ENCODE data around the gene SAMMSON.

The SAMMSON gene

DNA sequence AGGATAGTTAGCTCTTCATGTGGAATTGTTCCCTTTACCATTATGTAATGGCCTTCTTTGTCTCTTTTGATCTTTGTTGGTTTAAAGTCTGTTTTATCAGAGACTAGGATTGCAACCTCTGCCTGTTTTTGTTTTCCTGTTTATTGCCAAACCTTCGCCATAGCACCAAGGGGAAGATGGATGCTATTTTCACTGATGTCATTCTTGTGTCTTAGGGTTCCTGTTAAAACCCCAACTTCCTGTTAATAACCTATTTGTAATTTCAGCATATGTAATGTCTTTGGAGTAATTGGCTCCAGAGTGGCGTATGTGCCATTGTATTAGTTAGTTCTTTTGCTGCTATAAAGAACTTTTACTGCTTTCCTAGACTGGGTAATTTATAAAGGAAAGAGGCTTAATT, 10.8 kb downstream of the SAMMSON start:
- TF ChIP-seq, protein P1, sequence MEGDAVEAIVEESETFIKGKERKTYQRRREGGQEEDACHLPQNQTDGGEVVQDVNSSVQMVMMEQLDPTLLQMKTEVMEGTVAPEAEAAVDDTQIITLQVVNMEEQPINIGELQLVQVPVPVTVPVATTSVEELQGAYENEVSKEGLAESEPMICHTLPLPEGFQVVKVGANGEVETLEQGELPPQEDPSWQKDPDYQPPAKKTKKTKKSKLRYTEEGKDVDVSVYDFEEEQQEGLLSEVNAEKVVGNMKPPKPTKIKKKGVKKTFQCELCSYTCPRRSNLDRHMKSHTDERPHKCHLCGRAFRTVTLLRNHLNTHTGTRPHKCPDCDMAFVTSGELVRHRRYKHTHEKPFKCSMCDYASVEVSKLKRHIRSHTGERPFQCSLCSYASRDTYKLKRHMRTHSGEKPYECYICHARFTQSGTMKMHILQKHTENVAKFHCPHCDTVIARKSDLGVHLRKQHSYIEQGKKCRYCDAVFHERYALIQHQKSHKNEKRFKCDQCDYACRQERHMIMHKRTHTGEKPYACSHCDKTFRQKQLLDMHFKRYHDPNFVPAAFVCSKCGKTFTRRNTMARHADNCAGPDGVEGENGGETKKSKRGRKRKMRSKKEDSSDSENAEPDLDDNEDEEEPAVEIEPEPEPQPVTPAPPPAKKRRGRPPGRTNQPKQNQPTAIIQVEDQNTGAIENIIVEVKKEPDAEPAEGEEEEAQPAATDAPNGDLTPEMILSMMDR (IDR thresholded peaks at IDR 0.05; ENCODE audit: low read depth, low read length) = no peak
- no peak overlapping the region for H3K4me3 ChIP-seq (ENCODE audit: low read depth, low read length)

DNA sequence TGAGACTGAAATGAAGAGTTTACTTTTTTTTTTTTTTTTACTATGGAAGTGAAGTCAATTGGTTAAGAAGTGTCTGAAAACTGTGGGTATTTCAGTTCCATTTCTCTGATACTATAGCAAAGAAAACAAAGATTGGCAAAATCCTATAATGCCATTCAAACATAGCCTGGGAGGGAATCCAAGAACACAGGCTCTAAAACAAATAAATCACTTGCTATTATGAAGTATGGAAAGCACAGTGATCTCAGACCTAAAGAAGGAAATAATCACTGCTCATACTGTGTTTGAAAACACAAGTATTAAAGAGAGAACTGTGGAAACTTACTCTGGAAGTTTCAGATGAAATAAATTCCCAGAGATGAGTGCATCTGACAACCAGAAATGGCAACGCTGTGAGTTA, 12.0 kb downstream of the SAMMSON start:
- TF ChIP-seq, protein P1 (IDR thresholded peaks at IDR 0.05; ENCODE audit: low read depth, low read length) = no peak
- no peak overlapping the region for H3K4me3 ChIP-seq (ENCODE audit: low read depth, low read length)

DNA sequence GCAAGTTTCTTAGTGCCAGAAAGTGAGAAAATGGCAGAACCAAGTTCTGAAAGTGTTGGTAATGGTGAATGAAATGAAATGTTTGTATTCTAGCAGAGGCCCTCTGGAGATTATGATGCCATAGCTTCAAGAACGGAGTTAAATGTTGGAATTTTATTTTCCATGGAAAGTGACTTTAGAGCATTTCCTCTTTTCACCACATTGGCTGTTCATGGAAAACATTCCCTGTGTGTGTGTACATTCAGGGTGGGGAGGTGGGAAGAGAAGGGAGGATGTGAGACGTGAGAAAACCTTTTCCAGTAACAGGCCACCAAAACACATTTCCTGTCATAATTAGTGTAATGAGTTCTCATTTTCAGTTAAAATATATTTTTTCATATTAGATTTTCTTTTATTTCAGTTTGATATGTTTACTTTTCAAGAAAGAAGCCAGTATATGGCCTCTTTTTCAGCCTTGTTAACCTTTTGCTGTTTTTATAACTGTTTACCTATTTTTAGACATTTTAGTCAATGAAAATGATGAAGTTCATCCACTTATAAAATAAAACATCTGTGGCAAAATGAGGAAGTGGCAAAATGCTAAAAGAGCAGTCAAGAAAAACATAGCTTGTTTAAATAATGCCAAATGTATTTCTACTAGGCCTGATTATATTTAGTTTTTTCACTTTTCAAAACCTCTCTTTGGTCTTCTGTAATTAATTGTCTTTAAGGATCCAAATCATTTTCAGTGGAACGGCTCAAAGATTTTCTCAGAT, 21.6 kb downstream of the SAMMSON start:
- TF ChIP-seq, protein P1 (IDR thresholded peaks at IDR 0.05; ENCODE audit: low read depth, low read length) = no peak
- H3K4me3 ChIP-seq (ENCODE audit: low read depth, low read length) = no peak overlapping the region

DNA sequence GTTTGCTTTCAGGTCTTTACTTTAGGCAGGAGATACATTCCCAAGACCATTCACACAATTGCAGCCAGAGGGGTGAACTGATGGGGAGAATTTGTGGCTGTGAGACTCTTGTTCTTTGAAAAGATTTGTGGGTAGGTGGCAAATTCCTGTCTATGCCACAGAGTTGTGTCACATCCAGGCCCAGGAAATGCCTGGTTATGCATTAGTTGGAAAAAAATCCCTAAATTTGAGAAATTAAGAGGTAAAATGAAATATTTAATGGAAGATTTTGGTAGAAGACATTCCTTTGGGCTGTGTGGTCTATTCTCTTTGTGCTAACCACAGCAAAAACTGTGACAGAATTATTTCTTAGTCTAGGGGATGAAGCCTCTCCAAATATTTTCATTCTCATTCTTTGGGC, 28.8 kb downstream of the SAMMSON start:
- no peak overlapping the region for H3K4me3 ChIP-seq (ENCODE audit: low read depth, low read length)
- TF ChIP-seq, protein P1 (IDR thresholded peaks at IDR 0.05; ENCODE audit: low read depth, low read length) = no peak

DNA sequence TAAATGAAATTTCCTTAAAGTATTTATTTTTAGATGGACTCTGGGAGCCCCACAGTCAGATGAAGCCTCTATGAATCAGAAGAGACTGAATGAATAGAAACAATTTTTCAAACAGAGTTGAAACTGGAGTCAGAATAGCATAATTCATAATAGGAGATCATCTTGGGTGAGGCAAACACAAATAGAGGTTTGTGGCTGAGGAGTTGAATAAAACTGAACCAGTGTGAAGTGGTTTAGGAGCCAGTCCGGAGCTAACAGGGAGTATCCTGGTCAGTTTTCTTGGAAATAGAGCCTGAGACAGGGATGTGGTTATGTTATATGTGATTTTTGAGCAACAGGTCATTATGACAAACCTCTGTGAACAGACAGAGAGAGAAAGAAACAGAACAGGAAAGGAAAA, 39.2 kb downstream of the SAMMSON start:
- H3K4me3 ChIP-seq (ENCODE audit: low read depth, low read length) = no peak overlapping the region
- TF ChIP-seq, protein P1 (IDR thresholded peaks at IDR 0.05; ENCODE audit: low read depth, low read length) = no peak

DNA sequence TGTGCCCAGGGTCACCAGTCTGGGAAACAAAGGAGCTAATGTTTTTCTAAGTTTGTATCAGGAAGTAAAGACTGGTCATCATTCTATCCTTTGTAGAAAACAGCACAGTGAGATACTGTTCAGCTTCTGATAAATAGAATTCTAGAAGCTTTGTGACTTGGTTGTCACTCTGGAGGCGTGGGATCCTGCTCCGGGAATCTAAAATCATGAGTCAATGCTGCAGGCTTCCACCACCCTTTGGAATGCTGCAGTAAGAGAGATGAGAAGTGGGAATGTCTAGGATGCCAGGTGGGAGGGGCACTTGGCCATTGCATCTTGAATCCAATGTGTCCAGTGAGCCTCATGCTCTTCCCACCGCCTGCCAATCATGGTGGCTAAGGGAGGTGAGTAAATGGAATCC, 40.9 kb downstream of the SAMMSON start:
- no peak overlapping the region for H3K4me3 ChIP-seq (ENCODE audit: low read depth, low read length)
- TF ChIP-seq, protein P1 (IDR thresholded peaks at IDR 0.05; ENCODE audit: low read depth, low read length) = no peak

DNA sequence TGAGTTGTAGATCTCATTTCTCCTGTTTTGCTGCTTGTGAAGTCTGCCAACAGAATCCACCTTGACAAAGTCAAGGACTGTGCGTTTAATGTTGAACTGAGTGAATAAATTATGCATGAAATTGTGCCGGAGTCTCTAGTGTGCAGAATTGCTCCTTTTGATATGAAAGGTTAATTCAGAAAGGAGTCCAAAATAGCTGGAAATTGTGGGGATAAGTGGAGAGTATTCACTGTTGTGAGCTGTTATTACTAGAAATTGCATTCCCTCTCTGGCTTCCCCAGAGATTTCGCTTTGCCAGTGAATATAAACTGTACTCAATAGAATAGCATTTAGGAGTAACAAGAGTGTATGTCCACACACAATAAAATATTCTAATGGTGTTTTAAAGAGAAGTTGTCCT, 43.1 kb downstream of the SAMMSON start:
- no peak overlapping the region for H3K4me3 ChIP-seq (ENCODE audit: low read depth, low read length)
- TF ChIP-seq, protein P1 (IDR thresholded peaks at IDR 0.05; ENCODE audit: low read depth, low read length) = no peak
